ENCODE measurements around the gene D2HGDH.
A peak's percentile ranks its signal among the peaks of the same experiment; 100 is the strongest.

Gene D2HGDH

DNA sequence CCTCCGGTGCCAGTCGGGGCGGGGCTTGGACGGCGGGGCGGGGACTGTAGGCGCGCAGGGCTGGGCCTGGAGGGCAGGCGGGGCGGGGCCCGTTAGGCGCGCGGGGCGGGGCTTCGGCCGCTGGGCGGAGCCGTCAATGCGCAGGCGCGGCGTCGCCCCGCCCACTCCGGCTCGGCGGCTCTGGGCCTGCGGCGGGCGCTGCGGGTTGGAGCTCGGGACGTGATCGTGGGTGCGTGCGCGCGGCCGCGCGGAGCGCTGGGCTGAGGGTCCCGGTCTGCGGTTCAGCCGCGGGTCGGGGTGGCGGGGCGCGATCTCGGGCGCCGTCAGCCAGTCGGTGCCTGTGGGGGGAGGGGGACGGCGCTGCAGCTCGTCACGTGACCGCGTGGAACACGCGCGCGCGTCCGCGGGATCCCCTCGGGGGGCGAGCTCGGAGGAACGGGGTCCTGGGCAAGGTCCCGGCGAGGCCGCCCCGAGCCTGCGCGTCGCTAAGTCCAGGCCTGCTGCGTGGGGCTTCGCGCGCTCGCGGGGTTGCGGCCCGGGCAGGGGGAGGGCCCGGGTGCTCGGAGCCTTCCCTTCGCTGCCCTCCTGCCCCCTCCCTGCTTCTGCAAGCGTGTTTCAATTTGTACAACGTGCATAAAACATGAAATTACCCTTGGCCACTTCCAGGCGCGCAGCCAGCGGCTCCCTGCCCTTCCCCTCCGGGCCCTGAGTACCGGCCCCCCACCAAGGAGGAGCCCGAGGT lies at the start of gene D2HGDH:
Gene D2HGDH (plus strand): TSS at position 164 of the 742 bp plus-strand sequence. CDS start 595 bp downstream, outside the sequence.
- DNase-seq: peak; percentile 52

DNA sequence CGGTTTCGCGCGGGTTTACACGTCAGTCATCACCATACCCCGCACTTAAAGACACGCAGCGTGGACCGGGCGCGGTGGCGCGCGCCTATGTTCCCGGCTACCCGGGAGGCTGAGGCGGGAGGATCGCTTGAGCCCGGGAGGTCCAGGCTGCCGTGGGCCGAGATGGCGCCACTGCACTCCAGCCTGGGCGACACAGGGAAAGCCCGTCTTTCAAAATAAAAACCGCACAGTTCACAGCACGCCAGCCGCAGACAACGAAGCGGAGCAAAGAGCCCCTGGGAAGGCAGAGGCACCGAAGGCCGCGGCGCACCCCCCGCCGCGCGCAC lies 48.1 kb upstream of the D2HGDH start:
- no peak for DNase-seq

DNA sequence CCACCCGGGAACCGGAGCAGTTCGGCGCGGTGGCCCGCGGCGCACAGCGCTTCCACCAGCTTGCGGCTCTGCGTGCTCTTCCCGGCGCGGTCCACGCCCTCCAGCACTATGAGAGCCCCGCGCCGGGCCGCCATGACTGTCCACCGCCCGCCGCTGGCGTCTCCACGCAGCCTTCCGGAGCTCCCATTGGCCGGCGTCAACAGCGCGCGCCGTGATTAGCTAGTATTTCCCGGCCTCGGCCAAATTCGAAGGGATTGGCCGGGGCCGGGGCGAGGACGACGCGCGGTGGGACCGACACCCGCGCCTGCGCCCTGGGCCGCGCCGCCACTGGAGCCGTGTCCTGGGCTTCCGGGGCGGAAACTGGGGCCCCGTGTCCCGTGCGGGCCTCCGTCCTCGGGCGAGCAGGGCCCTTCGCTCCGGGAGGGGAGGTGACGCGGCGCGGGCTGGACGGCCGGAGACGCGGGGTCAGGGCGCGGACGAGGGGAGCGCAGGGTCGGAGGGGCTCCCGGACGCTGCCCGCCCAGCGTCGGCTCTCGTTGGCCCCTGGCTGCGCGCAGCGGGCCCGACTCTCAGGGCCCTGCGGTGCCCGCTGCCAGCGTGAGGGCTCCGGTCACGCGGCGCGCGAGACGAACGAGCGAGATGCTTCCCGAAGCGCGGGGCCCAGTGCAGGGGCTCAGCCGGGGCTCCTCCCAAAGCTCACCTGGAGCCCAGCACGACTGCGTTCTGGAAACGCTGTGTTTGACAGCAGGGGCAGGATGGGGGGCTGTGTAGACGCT lies 47.6 kb upstream of the D2HGDH start, which contains the start of gene DTYMK:
Gene DTYMK (minus strand): TSS at position 166 of the 776 bp plus-strand sequence. CDS start 32 bp downstream, at position 134.
- DNase-seq: peak; percentile 97

DNA sequence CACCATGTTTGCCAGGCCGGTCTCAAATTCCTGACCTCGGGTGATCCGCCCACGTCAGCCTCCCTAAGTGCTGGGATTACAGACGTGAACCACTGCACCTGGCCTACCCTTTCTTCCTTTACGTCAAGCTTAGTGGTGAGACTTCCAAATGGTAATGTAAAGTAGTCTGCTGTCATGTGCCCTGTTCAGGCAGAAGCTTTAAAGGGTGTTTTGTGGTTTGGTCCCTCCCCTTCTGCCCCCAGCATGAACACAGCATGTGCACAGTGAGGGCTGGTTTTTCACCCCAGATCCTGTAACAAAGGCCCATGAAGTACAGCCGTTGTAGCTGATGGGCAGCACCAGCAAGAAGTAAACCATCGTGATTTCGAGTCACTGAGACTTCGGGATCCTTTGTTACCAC lies 45.1 kb upstream of the D2HGDH start:
- no peak for DNase-seq

DNA sequence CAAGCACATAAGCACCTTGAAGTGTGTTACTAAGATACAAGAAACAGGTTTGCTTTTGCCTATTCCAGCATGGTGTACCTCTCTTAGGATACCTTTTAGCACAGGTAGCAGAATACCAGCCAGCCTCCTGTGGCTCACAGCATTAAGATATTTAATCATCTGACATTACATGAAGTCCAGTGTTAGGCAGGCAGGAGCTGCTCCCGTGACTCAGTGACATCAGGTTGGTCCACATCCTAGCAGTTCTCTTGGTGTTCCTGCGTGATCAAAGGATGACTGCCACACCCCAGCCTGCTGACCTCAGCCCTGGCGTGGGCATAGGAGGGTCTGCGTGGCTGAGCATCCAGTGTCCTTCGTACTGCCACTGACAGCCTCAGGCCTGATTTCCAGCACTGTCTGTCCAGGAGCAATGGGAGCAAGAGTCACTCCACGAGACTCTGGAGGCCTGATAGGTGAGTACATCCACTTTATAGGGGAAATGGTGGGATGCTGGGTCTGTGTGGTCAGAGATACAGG lies 44.2 kb upstream of the D2HGDH start:
- no peak for DNase-seq

DNA sequence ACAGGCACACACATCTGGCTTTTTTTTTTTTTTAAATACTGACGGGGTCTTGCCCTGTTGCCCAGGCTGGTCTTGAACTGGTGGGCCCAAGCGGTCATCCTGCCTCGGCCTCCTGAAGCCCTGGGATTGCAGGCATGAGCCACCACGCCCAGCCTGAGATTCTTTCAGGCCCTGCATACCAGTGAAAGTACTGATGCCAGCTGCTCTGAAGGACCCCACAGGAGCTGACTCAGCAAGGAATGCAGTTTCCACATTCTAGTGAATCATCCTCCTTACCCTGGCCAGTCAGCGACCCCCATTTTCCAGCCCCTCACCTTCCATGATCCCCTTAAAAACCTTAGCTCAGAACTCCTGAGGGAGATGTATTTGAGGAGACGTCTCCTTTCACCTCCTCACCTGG lies 42.0 kb upstream of the D2HGDH start:
- peak; percentile 85 for DNase-seq

DNA sequence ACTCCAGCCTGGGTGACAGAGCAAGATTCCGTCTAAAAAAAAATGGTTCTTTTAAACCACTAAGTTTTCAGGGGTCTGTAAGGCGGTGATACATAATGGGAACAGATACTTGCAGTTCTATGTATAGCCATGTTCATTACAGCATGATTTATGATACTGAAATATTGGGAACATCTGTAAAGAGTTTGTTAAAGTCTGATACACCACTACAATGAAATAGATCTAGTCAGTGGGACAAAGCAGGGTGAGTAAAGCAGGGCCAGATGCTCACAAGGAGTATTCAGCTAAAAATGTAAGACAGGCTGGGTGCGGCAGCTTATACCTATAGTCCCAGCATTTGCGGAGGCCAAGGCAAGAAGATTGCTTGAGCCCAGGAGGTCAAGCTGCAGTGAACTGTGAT lies 38.8 kb upstream of the D2HGDH start:
- no peak for DNase-seq

DNA sequence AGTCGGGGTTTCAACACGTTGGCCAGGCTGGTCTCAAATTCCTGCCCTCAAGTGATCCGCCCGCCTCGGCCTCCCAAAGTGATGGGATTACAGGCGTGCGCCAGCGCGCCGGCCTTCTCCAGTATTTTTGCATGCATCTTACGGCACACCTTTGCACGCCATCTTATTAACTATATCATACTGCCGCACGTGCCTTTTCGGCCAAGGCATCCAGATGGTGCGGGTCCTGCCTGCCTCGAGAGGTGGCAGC lies 33.4 kb upstream of the D2HGDH start:
- DNase-seq: no peak

DNA sequence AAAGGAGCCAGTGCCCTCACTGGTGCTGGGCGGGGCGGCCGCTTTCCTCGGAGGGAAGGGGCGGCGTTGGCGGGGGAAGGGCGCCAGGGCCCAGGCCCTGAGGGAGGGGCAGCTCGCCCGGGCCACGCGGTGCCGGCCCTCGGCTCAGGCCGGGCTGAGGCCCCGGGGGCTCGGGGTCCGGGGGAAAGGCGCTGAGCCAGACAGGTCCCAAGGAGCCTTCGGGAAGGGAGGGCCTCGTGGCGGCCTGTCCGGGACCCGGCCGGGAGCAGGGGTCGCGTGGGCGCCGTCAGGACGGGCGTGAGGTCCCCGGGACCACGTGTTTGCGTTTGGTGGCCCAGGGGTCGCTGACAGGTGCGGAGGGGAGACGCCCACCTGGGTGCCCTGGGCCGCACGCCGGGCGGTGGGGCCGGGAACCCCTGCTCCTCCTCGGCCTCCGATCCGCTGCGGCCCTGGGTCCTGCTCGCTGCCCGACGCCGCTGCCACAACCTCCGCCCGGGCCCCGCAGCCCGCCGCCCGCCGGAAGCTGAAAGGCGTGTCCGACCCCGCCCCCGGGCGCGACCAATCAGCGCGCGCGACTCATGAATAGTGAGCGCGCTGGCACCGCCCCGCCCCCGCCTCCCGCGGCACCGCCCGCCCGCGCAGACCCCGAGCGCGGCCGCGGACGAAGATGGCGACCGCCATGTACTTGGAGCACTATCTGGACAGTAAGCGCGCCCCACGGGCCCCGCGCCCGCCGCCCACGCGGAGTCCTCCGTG lies 32.9 kb upstream of the D2HGDH start, which contains the start of gene ING5:
Gene ING5 (plus strand): TSS at position 641 of the 756 bp plus-strand sequence. CDS start 27 bp downstream, at position 668.
- DNase-seq: peak; percentile 85

DNA sequence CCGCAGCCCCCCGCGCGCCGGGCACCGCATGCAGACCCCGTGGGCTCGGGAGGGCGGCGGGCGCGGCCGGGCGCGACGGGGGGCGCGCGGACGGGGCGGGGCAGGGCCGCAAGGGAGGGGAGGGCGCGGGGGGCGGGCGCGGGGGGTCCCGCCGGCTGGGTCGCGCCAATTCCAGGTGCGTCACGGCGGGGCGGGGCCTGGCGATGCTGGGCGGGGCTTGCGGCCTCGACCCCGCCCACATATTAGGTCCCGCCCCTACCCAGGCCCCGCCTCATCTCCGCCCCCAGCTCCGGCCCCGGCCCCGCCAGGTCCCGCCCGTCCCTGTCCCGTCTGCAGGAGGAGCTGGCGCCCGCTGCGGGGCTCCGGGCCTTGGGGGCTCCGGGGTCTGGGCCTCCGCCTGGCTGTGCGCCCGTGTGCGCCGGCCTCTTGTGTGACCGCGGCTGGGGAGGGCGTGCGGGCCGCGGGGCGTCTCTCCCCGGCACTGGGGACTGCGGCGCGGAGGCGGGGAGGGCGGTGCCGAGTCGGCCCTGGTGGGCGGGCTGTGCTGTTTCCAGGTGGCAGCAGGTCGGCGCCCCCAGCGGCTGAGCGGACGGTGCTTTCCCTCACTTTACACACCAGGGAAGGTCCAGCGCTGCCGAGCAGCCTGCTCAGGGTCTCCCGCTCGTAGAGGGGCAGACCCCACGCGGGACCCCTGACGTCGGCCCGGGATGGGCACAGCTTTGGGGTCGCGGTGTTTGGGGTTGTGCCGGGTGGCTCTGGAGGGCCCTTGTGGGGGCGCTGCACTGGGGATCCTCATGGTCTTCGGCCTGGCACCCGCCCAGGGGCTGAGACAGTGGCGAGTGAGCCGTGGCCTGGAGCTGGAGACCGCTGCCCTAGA lies 32.0 kb upstream of the D2HGDH start:
- DNase-seq: peak; percentile 80

DNA sequence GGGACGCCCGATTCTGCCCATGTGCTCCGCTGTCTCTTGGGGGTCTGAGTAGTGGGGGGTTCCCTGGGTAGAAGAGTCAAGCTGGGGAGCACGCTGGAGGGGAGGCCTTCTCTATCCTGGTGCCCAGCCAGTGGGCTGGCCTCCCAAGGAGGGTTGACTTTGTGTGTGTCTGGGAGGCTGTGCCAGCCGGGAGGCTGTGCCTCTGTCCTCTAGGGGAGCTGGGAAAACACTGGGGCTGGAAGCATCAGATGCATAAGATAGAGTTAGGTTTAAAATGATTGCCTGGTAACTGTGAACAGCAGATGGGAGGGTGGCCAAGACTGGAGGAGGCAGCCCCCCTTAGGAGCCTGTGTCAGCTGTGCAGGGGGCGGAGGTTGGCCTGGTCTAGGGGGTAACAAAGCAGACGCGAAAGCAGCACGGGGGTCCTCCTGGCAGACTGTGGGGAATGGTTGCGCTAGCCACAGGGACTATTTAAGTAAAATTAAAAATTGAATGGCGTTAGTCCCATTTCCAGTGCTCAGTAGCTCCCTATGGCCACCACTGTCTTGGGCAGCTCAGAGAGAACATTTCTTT lies 31.3 kb upstream of the D2HGDH start:
- DNase-seq: no peak

DNA sequence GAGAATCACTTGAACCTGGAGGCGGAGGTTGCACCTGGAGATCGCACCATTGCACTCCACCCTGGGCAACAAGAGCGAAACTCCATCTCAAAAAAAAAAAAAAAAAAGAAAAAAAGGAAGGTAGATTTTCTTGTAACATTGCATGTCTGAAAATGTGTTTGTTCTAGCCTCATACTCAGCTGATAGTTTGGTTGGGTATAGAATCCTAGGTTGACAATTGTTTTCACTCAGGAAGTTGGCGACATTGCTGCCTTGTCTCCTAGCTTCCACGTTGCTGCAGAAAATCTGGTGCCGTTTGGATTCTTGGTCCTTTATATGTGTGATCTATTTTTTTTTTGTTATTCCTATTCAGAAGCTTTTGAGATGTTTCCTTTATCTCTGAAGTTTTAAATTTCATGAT lies 27.9 kb upstream of the D2HGDH start:
- DNase-seq: no peak

DNA sequence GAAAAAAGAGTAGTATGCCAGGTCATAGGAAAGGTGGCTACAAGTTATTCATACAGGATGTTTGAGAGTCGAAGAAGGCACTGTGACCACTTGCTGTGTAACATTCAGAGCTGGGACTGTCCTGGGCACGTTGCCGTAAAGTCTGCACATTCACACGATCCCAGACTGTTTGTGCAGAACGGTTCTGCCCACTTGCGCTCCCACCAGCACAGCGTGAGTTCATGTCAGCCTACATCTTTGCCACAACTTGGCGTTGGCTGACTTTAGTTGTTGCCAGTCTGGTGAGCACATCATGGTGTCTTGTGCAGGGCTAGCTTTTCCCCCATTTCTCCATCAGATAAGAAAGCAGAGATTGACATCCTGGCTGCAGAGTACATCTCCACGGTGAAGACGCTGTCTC lies 25.6 kb upstream of the D2HGDH start:
- DNase-seq: no peak

DNA sequence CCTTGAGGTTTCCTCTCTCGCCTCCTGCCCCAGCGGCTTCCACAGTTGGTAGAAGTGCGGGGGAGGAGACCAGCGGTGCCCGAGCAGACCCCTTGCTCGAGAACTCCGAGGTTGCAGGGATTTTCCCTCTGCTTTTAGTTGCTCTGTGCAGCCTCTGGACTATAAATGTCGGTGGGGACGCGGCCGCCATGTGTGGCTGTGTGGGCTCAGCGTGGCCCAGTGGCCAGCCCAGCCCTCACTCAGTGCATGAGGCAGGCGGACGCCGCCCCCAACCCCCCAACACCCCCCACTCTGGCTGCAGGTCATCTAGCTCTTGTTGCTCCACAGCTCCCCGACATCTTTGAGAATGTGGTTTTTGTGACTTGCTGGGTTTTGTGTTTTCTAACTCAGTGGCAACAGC lies 15.3 kb upstream of the D2HGDH start:
- no peak for DNase-seq

DNA sequence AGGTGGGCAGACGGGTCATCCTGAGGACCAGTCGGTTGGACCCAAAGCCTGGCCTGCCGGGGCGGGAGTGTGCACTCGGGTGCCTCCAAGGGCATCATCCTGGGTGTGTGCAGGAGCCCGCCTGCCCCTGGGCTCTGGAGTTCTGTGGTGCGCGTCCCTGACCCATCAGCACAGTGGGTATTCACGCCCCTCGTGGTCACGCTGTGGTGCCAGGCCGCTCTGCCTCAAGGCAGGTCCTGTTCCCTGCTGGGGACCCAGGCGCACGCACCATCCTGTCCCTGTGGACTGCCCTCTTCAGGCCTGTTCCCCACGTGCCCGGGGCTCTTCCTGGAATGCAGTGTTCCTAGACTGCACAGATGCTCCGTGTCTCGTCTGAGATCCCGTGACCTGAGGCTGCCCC lies 14.3 kb upstream of the D2HGDH start:
- DNase-seq: no peak

DNA sequence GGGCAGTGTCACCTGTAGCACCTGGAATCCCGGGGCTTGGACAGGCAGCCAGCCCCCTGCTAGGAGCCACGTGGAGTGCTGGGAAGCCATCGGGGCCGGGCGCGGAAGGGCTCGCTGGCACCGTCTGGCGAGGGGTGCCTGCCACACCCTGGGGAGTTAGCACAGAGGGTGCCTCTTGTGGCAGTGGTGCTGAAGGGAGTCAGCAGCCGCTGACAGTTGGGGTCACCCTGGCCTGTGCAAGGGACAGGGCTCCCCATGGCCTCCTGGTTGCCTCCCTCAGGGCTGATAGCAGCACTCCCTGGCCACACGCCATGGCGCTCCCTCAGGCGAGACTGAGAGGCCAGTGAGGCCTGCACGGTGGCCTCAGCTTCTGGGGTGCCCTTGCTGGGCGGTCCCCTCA lies 13.9 kb upstream of the D2HGDH start:
- DNase-seq: no peak

DNA sequence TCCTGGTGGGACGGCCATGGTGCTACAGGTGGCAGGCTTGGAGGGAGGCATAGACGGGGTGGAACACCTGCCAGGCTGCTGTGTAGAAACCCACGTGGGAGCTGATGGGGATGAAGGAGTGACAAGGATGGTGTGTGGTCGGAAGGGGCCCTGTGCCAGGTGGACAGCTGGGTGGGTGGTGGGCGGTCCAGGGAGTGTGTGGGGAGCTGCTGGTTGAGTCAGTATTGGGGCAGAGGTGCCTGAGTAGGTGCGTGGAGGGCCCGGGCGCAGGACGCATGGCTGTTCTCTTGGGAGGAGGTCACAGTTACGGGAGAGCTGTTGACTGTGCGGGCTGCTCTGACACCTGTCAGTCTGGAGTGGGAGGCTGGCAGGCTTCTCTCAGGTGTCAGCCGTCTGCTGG lies 12.6 kb upstream of the D2HGDH start:
- DNase-seq: no peak

DNA sequence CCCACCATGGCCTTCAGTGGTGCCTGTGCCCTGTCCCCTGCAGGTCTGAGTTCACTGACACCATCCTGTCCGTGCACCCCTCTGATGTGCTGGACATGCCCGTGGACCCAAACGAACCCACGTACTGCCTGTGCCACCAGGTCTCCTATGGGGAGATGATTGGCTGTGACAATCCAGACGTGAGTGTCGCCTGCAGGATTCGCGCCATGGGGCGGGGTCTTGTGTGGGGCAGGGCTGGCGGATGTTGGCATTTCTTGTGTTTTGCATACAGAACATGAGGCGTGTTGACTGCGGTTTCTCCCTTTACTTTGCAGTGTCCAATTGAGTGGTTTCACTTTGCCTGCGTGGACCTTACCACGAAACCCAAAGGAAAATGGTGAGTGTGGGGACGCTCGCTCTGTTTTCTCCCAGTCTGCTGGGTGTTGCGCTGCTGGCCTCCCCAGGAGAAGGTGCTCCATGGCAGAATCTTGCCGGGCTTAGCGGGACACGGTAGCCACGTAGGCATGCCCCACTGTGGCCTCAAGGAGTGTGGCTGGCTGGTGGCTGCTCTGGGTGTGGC lies 11.5 kb upstream of the D2HGDH start:
- DNase-seq: no peak

DNA sequence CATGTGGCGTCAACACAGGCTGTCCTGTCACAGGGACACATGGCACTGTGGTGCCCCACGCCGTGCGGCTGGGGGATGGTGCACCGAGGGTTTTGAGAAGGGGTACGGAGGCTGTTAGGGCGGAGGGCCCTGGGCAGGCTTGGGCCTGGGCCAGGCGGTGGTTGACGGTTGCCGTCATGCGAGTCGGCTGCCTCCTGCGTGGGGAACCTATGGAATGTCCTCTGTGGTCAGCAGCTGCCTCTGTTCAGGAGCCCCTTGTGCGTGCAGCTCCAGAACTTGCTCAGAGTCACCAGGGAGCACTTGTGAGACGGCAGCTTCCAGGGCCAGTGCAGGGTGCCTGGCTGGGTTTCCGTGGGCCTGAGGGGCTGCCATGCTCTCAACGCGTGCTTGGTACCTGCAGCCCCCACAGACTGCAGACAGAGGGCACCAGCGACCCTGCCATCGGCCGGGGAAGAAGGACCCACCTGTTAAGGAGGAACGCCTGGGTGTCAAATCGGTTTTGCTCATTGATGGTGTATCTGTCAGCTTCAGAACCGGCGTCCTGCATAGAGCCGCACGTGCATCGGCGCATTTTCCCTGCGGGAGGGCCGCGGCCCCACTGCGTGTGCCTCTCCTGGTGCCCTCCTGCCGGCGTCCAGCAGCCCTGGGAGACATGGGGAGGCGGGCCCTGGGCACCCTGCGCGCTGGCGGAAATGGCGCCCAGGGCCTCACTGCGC lies 10.0 kb upstream of the D2HGDH start:
- no peak for DNase-seq

DNA sequence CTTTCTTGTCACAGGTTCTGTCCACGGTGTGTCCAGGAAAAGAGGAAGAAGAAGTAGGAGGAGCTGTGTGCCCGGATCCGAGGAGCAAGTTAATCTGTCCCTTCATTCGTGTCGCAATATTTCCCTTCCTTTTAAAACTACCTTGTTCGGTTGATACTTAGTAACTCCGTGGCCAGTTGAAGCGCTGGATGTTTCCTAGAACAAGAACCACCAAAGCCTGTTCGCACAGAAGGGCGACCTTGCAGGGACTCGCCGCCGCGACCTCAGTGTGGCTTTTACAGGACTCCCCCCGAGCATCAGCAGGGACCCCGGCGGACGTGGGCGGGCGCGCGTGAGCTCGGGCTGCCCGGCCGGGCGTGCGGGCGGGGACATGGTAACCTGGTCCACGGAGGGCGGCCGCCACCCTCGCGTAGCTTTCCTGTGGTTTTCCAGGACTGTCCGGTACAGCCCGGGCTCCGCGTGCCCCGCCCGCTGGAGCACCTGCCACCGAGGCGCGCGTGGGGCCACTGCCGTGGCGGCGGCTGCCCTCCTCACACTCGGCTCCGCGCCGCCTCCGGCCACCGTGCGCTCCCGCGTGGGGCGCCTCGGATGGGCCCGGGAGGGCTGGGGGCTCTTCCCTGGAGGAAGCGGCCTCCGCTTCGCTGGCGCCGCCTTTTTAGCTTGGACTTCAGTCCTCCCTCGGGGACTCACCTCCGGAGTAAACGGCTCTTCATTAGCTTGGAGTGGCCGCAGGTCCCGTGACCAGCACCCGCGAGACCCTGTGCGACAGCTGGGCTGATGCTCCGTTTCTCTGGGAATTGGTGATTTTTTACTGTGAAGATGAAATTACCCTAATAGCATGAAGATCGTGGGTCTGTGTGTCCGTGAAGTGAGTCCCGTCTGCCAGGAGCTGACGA lies 9.2 kb upstream of the D2HGDH start:
- DNase-seq: no peak
